SU-DHL-6 (cell line): Measurements from ENCODE around the gene ZNF552.
"Not testable (repeated sequence)": the region's sequence is repeated elsewhere in the genome, so short reads cannot be mapped to it uniquely, and the experiment has no call there.

Experiments
- EZH2phosphoT487 ChIP-seq: fragments of 200-600 bp; sonication (generic), shearing (Covaris generic); conservative IDR thresholded peaks from 2 replicates; pipeline ENCODE4 v1.6.1; 2018; ENCODE audit warnings: mild to moderate bottlenecking, antibody characterized with exemption, low read length, moderate library complexity, mixed read lengths
- TF ChIP-seq, protein P1 (sequence below): fragments of 200-600 bp; sonication (generic); IDR thresholded peaks from one replicate; pipeline ENCODE4 v1.5.1; 2017; ENCODE audit warnings: antibody characterized with exemption, mild to moderate bottlenecking, low read length, moderate library complexity; ENCODE audit not compliant: insufficient read depth, poor library complexity, severe bottlenecking

DNA sequence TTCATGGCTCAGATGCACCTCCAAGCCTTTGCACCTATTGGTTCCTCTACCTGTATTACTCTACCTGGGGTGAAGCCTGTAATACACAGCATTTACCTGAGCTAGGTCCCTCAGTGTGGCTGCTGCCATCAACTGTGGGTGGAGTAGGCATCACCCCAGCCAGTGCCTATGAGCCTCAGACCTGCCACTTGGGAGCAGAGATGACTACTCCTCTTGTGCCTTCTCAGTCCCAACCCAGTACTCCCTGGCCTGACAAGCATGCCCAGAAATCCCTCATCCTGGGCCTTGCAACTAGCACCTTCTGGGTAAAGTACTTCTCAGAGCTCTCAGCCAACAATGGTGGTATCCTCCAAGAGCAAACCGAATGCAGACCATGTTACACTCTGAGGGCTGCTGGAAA is 18.1 kb downstream of the ZNF552 start:
- TF ChIP-seq, protein P1, sequence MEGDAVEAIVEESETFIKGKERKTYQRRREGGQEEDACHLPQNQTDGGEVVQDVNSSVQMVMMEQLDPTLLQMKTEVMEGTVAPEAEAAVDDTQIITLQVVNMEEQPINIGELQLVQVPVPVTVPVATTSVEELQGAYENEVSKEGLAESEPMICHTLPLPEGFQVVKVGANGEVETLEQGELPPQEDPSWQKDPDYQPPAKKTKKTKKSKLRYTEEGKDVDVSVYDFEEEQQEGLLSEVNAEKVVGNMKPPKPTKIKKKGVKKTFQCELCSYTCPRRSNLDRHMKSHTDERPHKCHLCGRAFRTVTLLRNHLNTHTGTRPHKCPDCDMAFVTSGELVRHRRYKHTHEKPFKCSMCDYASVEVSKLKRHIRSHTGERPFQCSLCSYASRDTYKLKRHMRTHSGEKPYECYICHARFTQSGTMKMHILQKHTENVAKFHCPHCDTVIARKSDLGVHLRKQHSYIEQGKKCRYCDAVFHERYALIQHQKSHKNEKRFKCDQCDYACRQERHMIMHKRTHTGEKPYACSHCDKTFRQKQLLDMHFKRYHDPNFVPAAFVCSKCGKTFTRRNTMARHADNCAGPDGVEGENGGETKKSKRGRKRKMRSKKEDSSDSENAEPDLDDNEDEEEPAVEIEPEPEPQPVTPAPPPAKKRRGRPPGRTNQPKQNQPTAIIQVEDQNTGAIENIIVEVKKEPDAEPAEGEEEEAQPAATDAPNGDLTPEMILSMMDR, result not testable (repeated sequence)
- not testable (repeated sequence) for TF ChIP-seq EZH2phosphoT487
